ENCODE data around the gene SLC38A10. TPM values are rescaled to one million over a fixed set of nuclear protein-coding genes. Genes with fewer than 3 reads are reported as not detected.

Gene SLC38A10
- total and polyA plus RNA-seq, 7 donors = 7.8 to 88.7 (median 37.9) TPM

DNA sequence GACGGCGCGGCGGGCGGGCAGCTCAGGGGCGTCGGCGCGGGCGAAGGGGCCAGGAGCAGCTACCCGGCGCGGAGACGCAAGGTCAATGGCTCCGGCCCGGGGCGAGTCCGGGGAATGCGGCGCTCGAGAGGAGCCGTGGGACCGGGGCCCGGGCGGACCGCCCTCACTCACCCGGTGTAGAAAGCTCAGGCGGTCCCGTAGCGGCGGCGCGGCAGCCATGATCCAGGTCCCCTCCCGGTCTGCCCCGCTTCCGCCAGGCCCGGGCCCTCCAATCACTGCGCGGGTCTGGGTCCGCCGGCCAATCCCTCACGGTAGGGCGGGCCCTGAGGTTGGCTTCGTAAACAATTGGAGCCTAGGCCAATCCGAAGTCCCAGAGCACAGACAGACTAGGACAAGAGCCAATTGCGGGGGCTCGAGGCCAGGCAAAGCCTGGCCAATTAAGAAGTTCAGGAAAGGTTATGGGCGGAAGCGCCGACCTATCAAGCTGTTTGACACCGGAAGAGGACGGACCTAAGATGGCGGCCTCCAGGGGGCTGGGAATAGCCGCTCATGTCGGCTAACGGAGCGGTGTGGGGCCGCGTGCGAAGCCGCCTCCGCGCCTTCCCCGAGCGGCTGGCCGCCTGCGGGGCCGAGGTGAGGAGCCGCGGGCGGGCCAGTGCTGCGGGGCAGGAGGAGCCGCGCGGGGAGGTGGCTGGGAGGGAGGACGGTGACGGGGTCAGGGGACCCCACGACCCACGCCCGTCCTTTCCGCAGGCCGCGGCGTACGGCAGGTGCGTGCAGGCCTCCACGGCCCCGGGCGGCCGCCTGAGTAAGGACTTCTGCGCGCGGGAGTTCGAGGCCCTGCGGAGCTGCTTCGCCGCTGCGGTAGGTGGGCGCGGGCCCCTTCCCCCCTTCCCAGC is 56.0 kb downstream of the SLC38A10 start, which contains the start of the genes NDUFAF8 and TEPSIN:
TSS of gene NDUFAF8 (plus strand) at position 504 of the 899 bp plus-strand sequence. CDS start at position 550, 46 bp downstream.
TSS of gene TEPSIN (minus strand) at position 241 of the 899 bp plus-strand sequence. CDS start at position 219, 22 bp downstream.
- Histone ChIP-seq H3K9me3 (no peaks in the 10 kb centered on the region), H3K36me3 (peaks cover 0 to 20% (median 0%) of the 10 kb centered on the region in 4 donors), H3K27me3 (no peaks in the 10 kb centered on the region), H3K4me1 (peaks cover 0 to 45% (median 36%) of the 10 kb centered on the region in 4 donors), H3K27ac (peak within 1 kb of the TSS; percentile 87 to 92 (median 88)), H3K4me3 (peak within 1 kb of the TSS; percentile 76 to 93 (median 90))
- intact Hi-C loops (cut with DNase I) = loop anchor here (1.0 kb wide), 1 partner anchor 16 kb away; no protein-coding TSS in a partner anchor
- WGBS, 2 donors = 0% methylated on average over 100 of the region's 100 CpGs
- TF ChIP-seq, protein P1, sequence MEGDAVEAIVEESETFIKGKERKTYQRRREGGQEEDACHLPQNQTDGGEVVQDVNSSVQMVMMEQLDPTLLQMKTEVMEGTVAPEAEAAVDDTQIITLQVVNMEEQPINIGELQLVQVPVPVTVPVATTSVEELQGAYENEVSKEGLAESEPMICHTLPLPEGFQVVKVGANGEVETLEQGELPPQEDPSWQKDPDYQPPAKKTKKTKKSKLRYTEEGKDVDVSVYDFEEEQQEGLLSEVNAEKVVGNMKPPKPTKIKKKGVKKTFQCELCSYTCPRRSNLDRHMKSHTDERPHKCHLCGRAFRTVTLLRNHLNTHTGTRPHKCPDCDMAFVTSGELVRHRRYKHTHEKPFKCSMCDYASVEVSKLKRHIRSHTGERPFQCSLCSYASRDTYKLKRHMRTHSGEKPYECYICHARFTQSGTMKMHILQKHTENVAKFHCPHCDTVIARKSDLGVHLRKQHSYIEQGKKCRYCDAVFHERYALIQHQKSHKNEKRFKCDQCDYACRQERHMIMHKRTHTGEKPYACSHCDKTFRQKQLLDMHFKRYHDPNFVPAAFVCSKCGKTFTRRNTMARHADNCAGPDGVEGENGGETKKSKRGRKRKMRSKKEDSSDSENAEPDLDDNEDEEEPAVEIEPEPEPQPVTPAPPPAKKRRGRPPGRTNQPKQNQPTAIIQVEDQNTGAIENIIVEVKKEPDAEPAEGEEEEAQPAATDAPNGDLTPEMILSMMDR (IDR thresholded peaks at IDR 0.05) = peak in 1 of 4 experiments; percentile 8
- TF ChIP-seq EP300 (IDR thresholded peaks at IDR 0.05) (no peak), POLR2A (IDR thresholded peaks at IDR 0.05) (peak; percentile 6 to 19), POLR2AphosphoS5 (IDR thresholded peaks at IDR 0.05) (peak; percentile 62 to 91 (median 80))
- DNase-seq = peak; percentile 99

DNA sequence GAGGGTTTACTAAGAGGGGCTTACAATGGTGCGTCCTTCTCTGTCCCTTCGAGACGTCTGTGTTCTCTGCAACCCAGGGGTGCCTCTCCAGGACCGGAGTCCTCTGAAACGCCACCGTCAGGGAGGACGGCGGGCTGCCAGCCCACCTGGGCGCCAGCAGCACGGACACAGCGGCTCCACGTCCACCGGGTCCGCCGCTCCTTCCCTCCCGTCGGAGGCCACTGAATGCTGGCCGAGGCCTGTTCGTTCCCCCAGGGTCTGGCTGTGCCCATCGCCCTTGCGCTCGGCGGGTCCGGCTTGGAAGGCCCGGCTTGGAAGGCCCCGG is 56.7 kb downstream of the SLC38A10 start:
- TF ChIP-seq POLR2A (IDR thresholded peaks at IDR 0.05) (no peak), EP300 (IDR thresholded peaks at IDR 0.05) (no peak), POLR2AphosphoS5 (IDR thresholded peaks at IDR 0.05) (no peak)
- TF ChIP-seq, protein P1 (IDR thresholded peaks at IDR 0.05) = no peak
- Histone ChIP-seq H3K27ac (peak overlapping the region; percentile 44 to 88 (median 67)), H3K9me3 (no peaks in the 10 kb centered on the region), H3K4me3 (peak overlapping the region; percentile 76 to 93 (median 90)), H3K27me3 (no peaks in the 10 kb centered on the region), H3K4me1 (peaks cover 0 to 45% (median 36%) of the 10 kb centered on the region in 4 donors), H3K36me3 (peaks cover under 1 to 26% (median 1%) of the 10 kb centered on the region in 4 donors)
- intact Hi-C loops (cut with DNase I) = no loop called here
- no peak for DNase-seq
- WGBS, 2 donors = 1% methylated on average over 26 of the region's 26 CpGs

DNA sequence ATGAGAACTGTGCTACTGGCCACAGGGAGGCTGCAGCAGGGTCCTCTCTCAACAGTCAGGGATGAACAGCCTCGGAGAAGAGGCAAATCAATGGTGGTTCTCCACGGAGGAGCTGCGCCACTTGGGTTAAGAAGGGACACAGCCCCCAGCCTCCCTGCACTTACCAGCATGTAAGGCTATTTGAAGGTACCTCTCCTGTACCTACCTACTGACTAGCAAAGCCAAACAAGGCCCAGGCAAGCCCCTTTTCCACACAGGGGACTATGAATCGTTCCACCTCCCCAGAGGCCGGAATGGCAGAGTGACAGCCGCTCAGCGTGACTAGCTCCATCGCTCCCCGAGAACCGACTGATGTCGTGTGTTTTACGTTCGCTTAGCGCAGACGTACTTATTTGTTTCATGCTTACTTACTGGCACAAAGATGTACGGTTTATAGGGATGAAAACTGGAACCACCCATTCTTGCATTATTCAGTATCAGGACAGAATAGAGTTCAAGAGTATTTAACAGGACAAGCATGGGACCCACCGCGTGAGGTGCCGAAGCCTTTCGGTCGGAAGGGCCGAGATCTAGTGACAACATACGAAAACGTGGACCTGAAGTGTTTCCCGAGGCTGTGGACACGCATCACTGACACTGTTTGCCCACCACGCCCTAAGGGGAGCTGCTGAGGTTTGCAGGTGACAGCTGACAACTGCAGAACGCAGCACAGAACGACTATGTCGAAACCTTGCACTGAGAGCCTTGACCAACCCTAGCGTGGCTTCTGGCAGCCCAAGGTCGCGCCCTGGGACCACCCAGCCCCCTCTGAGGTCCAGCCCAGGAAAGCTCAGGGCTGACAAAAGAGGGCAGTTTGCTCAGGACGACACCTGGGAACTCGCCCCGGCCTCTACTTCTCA is 57.3 kb downstream of the SLC38A10 start:
- no peak for DNase-seq
- no peaks in the 10 kb centered on the region for H3K27me3 ChIP-seq
- TF ChIP-seq, protein P1 (IDR thresholded peaks at IDR 0.05) = no peak
- TF ChIP-seq POLR2AphosphoS5 (IDR thresholded peaks at IDR 0.05) = no peak
- TF ChIP-seq POLR2A (IDR thresholded peaks at IDR 0.05) = no peak
- no peak for TF ChIP-seq EP300 (IDR thresholded peaks at IDR 0.05)
- peaks cover 0 to 45% (median 36%) of the 10 kb centered on the region in 4 donors for H3K4me1 ChIP-seq
- peak overlapping the region; percentile 76 to 93 (median 90) for H3K4me3 ChIP-seq
- 52 to 58% methylated on average over 36 of the region's 36 CpGs for WGBS, 2 donors
- intact Hi-C loops (cut with DNase I) = no loop called here
- H3K9me3 ChIP-seq = no peaks in the 10 kb centered on the region
- H3K36me3 ChIP-seq = peaks cover 5 to 32% (median 7%) of the 10 kb centered on the region in 4 donors
- H3K27ac ChIP-seq = peak overlapping the region in 1 of 4 donors; percentile 76

DNA sequence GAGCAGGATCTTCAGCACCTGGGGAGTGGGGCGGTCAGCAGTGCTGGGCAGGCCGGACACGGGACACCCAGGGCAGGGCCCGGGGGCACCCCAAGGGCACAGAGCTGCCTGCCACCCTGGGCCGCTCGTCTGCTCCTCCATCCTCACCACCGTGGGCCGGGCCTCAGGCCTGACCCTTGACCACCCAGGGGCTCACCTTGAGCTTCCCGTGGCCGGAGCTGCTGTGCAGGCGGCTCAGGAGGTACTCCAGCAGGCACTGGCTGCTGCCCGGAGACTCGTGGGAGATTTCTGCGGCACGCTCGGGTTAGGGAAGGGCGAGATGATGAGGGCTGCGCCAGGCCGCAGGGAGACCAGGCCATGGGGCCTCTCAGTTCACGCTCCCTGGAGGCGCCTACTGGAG is 58.3 kb downstream of the SLC38A10 start:
- no peak overlapping the region for H3K4me3 ChIP-seq
- DNase-seq = no peak
- H3K27me3 ChIP-seq = no peaks in the 10 kb centered on the region
- H3K36me3 ChIP-seq = peaks cover 11 to 42% (median 15%) of the 10 kb centered on the region in 4 donors
- WGBS, 2 donors = 93 to 95% methylated on average over 21 of the region's 21 CpGs
- H3K27ac ChIP-seq = no peak overlapping the region
- TF ChIP-seq, protein P1 (IDR thresholded peaks at IDR 0.05) = no peak
- no peak for TF ChIP-seq POLR2A (IDR thresholded peaks at IDR 0.05)
- intact Hi-C loops (cut with DNase I) = no loop called here
- H3K4me1 ChIP-seq = peaks cover 0 to 40% (median 36%) of the 10 kb centered on the region in 4 donors
- no peaks in the 10 kb centered on the region for H3K9me3 ChIP-seq
